NCI-H1417 treated with DMSO at 0.1 percent for 48 hours (cell line): ENCODE measurements around the gene CRB3.

Experiments
- DNase-seq: peaks from one replicate; lab custom pipeline; 2025; lab: John Stamatoyannopoulos, UW

CRB3 gene

GRCh38 chr19:6466526-6467248 is 2.6 kb downstream of the CRB3 start:
- DNase-seq: no peak

DNA sequence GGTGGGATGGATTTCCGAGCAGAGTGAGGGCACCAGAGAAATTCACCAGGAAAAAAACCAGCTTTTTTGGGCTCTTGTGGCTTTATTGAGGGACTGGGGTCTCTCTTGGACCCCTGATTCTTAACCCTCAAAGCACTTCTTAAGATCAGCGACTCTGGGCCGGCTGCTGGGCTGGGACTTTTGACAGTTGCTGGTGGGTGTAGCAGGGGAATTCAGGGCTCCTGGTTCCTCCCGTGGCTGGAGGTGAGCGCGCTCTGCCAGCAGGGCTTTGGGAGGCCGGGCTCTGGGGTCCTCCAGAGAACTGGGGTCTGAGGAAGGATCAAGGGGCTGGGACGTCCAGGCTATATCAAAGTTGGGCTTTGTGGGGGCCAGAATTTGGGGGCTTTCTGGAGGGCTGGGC is 3.3 kb downstream of the CRB3 start:
- no peak for DNase-seq

DNA sequence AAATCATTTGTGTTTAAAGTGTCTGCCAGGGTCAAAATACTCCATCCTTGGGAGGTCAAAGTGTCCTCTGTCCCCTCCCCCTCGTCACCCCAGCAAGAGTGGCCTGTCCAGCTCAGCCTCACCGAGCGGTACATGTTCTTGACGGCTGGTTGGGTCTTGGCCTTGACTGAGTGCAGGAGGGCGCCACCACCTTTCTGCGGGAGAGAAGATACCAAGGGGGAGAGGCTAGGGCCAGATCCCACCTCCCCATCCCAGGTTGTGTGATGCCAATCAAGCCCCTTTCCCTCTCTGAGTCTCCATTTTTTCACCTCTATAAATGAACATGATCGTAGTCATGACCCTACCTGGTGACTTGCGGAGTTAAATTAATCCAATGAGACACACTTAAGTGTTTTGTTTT is 6.1 kb downstream of the CRB3 start:
- no peak for DNase-seq

GRCh38 chr19:6471076-6471475 is 7.0 kb downstream of the CRB3 start:
- no peak for DNase-seq

- DNase-seq: no peak
Measured at GRCh38 chr19:6472713-6473112, 8.6 kb downstream of the CRB3 start.

- DNase-seq: no peak
Measured at GRCh38 chr19:6473647-6474046, 9.6 kb downstream of the CRB3 start.

DNA sequence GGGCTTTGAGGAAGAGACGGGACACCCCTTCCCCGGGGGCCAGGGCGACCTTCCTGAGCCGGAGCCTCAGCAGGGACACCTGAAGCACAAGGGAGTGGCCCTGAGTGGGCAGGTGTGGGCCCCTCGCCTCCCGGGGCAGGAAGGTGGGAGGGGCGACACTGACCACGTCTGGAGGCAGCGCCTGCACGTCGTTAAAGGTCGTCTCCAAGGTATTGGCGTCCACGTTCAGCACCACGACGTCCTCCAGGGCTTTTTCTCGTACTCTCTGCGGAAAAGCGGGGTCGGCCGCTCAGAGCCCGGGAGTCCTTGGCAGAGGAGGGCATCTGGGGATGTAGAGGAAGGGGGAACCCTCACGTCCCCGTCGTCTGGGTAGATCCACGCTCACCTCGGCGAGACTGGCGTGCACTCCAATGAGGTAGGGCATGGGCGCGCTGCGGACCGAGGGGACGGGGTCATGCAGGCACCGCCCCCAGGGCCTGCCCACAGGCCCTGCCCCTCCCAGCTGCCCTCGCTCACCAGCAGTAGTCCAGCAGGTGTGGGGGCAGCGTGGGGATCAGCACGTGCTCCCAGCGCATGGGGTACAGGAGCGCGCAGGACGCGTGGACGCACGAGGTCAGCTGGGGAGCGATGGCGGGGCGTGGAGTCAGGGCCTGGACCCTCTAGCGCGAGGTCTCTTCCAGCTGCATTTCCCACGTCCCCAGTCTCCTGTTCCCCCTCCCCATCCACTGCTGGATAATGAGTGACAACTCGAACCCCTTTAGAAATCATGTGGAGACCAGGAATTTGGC is 11.4 kb downstream of the CRB3 start:
- DNase-seq: no peak

DNA sequence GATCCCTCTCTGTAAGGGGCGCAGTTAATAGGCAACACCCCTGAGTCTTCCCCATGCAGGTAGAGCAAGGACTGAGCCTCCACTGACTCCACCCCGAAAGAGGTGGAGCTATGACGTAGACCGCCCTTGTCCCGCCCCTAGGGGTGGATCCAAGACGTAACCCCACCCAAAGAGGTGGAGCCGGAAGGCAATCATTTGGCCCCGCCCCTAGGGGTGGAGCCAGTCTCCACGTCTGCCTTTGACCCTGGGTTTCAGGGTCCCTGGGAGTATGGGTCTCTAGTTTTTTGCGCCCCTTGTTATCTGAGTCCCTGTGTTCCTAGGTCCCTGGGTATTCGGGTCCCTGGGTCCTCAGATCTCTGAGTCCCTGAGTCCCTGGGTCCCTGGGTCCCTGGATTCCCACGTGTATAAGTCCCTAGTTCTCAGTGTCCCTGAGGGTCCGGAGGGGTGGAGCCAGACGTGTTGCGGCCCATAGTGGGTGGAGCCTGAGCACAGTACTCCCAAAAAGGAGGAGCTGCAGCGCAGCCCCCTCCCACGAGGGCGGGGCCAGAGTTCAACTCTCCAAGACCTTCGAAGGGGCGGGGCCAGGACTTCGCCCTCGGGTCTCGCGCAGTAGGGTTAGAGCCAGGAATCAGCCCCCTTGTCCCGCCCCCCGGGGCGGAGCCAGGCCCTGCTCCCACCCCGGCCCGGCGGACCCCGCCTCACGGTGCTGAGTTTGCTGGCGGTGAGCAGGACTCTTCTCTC is 12.3 kb downstream of the CRB3 start:
- no peak for DNase-seq

DNA sequence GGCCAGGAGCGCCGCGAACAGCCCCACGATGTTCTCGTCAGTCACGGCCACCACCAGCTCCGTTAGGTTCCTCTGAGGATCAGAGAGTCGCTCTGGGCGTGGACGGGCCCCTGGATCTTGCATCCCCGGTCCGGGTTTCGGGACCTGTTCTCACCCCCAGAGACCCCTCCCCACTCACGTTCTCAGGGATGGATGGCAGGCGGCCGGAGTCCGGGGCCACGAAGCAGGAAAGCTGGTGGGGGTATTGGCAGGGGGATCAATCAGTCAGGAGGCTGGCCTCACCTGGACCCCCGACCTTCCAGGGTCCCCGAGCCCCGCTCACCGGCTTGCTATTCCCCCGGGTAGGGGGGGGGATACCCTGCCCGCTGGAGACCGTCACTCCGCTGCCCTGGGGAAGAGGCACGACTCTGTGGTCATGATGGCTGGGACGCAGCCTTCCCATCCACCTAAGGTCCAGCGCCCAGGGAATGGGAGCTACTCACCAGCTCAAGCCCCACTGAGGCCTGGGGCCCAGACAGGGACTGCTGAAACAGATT is 12.9 kb downstream of the CRB3 start:
- no peak for DNase-seq

DNA sequence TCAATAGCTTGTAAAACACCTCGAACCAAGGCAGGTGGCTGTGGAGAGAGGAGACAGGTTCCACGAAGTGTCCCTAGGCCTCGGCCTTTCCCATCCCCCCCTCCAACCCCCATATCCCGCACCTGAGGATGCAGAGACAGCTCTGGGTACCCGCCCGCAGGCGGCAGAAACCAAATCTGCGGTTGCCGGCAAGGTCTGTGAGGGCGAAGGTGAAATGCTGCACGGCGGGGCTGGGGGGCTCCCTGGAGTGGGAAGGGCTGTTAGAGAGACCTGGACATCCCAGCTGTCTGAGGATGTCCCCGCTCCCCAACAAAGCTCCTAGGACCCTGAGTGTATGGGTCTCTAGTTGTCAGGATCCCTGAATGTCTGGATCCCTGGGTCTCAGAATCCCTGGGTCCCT is 14.7 kb downstream of the CRB3 start:
- DNase-seq: no peak

GRCh38 chr19:6479836-6480398 is 15.8 kb downstream of the CRB3 start:
- no peak for DNase-seq

DNA sequence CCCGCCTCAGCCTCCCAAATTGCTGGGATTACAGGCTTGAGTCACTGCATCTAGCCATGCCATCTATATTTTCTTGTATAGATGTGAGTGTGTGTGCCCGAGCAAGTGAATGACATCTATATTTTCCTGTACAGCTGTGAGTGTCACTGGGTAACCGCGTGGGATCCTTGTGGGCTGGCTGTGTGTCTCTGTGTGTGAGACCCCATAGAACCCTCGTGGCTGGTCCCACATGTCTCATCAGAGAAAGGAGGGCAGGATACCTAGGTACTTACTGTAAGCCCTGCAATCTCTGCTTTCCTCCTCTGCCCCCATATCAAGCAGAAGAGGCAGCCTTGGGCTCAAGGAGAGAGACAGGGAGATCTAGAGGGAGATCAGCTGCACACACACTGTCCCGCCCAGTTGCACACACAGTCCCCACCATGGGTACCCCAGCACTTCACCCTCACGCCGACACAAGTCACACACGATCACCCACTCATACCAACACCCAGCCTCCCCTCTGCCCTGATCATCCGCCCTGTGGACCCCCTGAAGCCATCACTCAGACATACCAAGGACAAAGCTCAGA is 16.9 kb downstream of the CRB3 start:
- no peak for DNase-seq

DNA sequence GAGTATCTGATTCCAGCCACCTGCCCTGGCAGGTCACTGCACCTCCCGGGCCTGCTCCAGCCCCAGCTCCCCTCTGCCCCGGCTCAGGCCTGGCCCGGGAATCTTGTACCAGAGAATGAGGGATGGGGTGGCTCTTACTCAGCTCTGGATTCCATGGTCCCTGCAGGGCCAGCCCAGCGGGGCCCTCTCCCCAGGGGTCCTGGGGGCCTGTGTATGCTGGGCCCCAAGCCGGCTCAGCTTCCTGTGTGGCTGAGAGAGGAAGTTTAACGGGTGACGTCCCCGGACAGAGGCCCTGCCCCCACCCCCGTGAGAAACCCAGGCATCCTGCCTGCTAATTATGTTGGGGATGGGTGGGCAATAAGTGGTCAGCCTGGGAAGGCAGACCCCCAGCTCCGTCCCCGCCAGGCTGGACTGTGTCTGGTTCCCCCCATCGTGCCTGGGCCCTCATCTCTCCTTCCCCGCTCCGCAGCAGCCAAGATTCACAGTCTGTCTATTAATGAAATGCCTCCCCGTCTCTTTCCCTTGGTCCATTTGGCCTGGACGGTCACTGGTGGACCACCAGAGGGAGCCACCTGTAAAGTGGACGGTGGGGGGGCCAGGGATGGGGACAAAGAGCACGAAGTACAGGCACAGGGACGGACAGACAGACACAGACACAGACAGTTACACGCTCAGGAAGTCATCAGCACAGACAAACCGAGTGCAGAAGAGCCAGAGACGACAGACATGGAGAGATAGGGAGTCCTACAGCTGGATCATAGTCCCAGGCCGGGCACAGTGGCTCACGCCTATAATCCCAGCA is 17.7 kb downstream of the CRB3 start, which contains the start of gene DENND1C:
Gene DENND1C (minus strand): TSS at position 247 of the 802 bp plus-strand sequence. CDS start 92 bp downstream, at position 155.
- no peak for DNase-seq

- no peak for DNase-seq
Measured at GRCh38 chr19:6482343-6482686, 18.2 kb downstream of the CRB3 start.

DNA sequence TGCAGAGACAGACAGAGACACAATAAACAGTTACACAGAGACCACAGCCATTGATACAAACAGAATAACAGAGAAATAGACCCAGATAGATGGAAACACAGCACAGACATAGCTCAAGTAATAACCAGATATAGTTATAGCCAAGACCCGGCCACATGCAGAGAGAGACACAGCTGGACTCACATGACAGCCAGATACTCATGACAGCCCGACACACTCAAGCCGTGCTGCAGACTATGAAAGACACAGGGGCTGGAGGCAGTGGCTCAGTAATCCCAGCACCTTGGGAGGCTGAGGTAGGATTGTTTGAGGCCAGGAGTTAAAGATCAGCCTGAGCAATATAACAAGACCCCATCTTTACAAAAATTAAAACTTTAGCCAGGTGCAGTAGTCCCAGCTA is 19.2 kb downstream of the CRB3 start:
- no peak for DNase-seq

DNA sequence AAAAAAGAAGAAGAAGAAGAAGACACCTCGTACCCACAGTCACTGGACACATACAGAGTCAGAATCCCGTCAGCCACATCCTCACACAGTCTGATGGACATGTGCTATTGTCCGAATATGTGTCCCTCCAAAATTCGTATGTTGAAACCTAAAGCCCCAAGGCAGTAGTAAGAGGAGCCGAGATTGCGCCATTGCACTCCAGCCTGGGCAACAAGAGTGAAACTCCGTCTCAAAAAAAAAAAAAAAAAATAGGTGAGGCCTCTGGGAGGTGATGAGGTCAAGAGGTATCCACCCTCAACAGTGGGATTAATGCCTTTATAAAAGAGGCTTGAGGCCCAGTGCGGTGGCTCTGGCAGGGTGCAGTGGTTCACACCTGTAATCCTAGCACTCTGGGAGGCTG is 20.2 kb downstream of the CRB3 start:
- no peak for DNase-seq

GRCh38 chr19:6484831-6485230 is 20.8 kb downstream of the CRB3 start:
- no peak for DNase-seq

DNA sequence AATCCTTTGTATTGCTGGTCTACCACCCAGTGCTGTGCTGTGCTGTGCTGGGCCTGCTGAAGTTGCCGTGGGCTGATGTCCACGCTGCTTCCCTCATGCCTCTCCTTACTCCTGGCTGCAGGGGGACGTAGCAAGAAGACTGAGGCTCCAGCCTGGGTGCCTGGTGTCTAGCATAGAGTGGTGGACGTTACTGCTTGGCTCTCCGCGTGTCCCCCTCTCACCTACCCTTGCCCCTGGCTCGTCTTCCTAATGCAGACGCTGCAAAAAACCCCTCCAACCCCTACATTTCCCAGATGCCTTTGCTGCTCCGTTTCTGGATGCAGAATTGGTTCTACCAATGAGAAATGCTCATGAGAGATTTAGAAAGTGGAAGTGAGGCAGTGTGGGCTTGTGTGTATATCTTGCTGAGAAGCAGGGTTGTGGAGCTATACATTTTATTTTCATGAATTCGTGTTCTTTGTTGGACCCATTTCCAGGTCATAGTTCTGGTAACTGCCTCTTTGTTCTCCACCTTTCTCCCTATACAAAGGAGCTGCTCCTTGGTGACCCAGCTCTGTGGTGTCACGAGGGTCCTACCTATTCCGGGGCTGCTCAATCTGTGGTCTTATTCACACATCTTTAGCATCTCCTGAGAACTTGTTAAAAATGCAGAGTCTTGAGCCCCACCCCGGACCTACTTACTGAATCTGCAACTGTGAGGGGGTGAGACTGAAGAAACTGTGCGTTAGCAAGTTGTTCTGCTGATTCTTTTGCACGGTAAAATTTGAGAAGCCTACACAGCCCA is 25.4 kb downstream of the CRB3 start:
- DNase-seq: no peak

DNA sequence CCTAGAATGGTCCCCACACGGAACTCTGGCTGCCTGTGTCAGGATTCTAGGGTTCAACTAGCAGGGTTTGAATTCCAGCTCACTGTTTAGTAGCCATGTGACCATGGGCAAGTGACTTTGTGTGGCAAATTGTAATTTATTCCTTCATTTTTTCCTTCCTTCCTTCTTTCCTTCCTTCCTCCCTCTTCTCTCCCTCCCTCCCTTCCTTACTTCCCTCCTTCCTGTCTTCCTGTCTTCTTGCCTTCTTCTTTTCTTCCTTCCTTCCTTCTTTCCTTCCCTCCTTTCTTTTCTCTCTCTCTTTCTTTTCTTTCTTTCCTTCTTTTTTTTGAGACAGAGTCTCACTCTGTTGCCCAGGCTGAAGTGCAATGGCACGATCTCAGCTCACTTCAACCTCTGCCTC is 26.1 kb downstream of the CRB3 start:
- DNase-seq: no peak
